Superior temporal gyrus (tissue), 1 donor: ENCODE data around the gene RAB39A.
A peak's percentile ranks its signal among the peaks of the same experiment; 100 is the strongest.

Experiments used
- DNase-seq: peaks from one replicate; pipeline ENCODE4 v3.0.0-alpha.2; 2016; ENCODE audit errors: extremely low spot score

RAB39A gene

DNA sequence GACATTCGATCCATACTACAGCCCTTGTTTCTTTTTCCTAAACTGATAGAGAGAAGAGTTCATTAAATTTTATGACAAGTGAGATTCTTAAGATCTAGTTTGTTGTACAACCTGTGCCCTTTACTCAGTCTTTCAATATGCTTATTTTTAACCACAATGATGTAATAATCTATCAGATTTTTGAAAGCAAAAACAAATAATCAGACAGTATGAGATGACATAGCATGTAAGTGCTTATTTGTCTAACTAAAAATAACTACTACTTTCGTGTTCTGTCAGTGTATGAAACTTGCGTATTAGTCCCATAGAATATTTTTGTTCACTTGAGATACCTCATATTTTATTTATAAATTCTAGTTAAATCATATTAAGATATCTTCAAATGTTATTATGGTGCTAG lies 33.2 kb downstream of the RAB39A start:
- DNase-seq = no peak

DNA sequence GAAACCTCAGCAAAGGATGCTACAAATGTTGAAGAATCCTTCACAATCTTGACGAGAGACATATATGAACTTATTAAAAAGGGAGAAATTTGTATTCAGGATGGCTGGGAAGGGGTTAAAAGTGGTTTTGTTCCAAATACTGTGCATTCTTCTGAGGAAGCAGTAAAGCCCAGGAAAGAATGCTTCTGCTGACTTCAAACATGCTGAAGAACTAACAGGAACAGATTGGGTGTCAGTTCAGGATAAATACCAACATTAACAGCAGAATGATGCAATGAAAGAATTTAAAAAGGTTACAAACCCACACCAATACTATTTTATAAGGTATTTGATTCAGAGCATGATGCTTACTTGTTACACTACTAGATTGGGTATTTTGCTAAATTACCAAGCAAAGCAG lies 33.9 kb downstream of the RAB39A start:
- DNase-seq = no peak

DNA sequence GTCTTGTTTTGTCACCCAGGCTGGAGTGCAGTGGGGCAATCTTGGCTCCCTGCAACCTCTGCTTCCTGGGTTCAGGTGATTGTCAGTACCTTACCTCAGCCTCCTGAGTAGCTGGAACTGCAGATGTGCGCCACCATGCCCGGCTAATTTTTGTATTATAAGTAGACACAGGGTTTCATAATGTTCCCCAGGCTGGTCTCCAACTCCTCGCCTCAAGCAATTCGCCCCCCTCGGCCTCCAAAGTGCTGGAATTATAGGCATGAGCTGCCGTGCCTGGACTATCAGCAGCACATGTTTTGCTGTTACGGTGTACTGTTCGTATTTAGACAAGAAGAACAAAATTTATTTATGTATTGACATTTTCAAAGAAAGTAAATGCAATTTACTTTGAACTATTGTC lies 34.8 kb downstream of the RAB39A start:
- DNase-seq = no peak

DNA sequence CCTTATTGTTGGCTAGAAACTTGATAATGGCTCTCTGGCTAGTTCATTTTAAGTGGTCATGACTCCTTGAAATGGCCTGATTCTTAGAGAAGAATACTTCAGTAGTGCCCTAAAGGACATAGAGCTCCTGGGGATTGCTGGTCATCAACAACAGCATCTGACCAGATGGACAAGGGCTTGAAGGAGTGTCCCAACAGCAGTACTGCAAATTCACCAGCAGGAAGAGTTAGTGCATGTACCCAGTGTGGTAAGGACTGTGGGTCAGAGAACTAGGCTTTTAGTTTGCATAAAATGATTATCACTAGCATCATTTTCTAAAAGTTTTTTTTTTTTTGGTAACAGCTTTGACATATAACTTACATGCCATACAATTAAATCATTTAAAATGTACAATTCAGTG lies 41.0 kb downstream of the RAB39A start:
- DNase-seq = no peak

DNA sequence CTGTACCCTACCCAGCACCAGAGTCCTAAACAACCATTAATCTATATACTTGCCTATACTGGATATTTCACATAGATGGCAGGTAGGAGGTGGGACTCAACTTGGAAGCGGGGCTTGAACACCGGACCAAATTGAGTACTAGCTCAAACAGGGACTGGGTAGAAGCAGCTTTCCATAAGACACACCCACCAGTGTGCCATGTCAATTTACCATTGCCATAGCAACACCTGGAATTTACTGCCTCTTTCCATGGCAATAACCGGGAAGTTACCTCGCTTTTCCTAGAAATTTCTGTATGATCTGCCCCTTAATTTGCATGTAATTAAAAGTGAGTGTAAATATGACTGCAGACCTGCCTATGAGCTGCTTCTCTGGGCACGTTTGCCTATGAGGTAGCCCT lies 41.8 kb downstream of the RAB39A start:
- DNase-seq = no peak

DNA sequence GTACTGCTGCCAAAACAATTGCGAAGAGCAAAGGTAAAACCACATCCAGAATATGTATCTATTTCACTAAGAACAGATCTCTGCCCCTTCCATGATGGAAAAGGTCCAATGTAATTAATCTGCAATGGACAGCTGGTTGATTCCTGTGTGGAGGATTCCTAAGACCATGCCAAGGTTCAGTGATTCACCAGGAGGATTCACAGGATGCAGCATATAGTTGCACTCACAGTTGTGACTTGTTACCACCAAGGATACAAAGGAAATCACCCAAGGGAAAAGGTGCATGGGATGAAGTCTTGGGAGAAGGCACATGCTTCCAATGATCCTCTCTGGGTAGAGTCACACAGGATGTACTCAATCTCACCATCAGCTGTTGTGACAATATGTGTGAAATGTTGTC lies 45.4 kb downstream of the RAB39A start:
- DNase-seq = no peak

DNA sequence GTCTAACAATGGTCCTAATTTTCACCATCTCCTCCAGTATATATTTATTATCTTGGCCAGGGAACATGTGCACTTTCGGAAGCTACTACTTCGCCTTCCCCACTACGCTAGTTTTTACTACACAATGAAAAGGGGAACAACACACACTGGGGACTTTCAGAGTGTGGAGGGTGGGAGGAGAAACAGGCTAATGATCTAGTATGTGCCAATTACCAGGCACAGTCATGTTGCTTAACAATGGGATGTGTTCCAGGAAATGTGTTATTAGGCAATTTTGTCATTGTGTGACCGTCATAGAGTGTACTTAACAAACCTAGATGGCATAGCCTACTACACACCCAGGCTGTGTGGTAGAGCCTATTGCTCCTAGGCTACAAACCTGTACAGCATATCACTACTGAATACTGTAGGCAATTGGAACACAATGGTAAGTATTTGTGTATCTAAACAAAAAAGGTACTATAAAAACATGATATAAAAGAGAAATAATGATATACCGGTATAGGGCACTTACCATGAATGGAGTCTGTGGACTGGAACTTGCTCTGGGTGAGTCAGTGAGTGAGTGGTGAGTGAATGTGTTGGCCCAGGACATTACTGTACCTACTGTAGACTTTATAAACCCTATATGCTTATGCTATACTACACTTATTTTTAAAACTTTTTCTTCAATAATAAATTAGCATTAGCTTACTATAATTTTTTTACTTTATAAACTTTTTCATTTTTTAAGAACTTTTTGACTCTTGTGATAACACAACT lies 60.3 kb downstream of the RAB39A start:
- DNase-seq = no peak

DNA sequence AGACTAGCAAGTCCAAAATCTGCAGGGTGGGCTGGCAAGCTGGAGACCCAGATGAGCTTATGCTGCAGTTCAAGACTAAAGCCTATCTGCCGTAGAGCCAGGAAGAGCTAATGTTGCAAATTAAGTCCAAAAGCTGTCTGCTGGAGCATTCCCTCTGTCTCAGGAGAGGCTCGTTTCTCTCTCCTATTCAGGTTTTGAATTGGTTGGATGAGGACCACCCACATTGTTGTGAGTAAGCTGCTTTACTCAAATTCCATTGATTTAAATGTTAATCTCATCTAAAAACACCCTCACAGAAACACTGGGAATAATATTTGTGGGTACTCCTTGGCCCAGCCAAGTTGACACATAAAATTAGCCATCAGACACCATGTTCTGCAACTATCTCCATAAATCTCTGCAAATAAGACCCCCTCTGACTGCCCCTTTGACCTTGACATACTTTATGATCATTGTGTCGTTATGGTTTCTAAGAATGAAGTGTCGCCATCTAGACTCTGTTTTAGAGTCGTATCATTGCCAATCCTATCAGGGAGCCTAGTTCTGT lies 63.7 kb downstream of the RAB39A start:
- DNase-seq = no peak

DNA sequence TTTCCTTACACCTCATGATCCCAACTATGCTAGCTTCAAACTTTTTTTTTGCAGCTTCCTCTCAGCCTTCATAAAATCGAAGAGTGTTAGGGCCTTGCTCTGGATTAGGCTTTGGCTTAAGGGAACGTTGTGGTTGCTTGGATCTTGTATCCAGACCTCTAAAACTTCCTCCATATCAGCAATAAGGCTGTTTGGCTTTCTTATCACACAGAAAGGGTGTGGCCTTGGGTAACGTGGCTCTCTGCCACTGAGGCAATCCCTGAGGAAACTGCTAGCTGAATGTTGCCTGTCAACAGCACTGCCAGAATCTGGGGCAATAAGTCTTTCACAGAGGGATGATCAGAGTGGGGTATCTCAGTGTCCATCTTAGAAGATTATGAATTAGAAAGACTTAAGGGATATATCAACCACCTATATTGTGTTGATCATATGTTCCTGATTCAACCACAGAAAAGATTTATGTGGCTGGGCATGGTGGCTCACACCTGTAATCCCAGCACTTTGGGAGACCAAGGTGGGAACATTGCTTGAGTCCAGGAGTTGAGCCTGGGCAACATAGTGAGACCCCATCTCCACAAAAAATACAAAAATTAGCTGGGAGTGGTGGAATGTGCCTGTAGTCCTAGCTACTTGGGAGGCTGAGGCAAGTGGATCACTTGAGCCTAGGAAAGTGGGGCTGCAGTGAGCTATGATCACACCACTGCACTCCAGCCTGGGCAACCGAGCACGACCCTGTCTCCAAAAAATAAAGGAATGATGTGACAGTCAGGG lies 67.9 kb downstream of the RAB39A start:
- DNase-seq = no peak

DNA sequence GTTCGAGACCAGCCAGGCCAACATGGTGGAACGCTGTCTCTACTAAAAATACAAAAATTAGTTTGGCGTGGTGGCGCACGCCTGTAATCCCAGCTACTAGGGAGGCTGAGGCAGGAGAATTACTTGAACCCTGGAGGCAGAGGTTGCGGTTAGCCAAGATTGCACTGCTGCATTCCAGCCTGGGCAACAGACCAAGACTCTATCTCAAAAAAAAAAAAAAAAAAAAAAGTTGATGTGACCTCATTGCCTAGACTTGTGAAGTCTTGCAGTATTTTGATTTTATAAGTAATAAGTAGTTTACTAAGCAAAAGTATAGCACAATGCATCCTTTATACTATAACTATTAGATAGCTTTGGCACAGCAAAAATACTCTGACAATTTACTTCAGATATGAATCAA lies 70.5 kb downstream of the RAB39A start:
- no peak for DNase-seq

DNA sequence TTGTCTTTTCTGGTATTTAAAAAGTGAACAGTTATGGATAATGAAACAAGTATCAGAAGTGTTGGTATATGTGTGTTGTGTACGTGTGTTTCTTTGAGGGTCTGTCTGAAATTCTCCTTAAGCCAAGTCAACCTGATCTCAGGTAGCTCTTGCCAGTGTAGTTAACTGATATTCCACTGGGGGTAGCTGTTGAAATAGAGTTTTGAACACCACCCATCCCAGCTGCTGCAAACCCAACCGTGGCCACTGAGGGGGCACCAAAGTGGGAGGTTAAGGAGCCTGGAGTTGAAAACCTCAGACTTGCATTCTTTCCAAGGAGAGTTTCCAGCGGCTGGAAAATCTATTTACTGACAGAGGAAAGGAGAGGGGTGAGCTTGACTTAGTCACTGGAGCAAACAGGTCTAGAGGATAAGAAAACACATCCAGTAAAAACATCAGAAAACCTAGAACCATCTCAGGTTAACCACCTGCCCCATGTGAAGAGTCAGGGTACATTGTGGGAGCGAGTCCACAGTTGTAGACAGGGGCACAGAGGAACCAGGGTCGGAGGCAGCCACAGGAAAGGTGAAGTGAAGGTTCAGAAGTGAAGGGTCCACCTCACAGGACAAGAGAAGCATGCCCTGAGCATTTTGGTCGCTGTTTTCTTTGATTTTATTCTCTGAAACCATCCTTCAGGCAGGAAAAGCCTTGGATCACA lies 71.7 kb downstream of the RAB39A start:
- no peak for DNase-seq

DNA sequence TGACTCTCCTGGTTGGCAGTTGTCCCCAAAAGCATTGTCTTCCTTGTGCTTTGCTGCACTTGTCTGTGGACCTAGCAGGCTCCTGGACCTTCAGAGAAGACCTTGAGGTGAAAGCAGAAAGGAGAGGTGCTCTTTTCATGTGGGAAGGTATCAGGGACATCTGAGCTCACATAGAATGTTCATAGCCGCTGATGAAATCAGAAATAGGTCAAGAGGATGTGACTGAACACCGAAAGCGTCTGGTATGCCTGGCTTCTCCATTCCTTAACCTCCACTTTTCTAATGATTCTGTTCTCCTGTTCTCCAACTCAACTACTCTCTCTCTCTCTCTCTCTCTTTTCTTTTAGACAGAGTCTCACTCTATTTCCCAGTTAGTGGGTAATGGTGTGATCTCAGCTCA lies 74.2 kb downstream of the RAB39A start:
- no peak for DNase-seq

DNA sequence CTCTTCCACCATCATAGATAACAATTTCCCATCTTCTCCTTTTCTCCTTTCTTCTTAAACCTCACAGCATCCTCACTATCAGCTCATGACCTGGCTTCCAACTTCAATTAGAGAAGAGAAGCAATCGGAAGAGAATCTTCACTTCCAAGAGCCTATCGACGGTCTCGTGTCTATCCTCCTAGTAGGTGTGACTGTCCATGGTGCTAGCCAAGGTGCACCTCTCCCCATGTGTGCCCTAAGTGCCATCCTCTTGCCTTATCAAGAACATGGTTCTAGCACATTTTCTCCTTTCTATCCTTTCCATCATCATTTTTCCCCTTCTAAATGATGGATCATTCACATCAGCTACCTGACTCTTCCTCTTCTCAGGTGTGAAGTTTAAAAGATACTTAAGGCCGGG lies 75.4 kb downstream of the RAB39A start:
- DNase-seq = no peak

DNA sequence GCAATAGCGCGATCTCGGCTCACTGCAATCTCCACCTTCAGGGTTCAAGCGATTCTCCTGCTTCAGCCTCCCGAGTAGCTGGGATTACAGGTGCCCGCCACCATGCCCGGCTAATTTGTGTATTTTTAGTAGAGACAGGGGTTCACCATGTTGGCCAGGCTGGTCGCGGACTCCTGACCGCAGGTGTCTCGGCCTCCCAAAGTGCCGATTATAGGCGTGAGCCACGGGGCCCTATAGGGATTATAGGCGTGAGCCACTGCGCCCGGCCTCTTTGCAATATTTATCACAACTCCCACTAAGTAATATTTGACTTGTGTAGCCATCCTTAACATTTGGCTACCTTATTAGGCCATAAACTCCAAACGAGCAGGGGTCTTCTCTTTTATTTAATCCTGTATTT lies 79.6 kb downstream of the RAB39A start:
- DNase-seq = no peak

DNA sequence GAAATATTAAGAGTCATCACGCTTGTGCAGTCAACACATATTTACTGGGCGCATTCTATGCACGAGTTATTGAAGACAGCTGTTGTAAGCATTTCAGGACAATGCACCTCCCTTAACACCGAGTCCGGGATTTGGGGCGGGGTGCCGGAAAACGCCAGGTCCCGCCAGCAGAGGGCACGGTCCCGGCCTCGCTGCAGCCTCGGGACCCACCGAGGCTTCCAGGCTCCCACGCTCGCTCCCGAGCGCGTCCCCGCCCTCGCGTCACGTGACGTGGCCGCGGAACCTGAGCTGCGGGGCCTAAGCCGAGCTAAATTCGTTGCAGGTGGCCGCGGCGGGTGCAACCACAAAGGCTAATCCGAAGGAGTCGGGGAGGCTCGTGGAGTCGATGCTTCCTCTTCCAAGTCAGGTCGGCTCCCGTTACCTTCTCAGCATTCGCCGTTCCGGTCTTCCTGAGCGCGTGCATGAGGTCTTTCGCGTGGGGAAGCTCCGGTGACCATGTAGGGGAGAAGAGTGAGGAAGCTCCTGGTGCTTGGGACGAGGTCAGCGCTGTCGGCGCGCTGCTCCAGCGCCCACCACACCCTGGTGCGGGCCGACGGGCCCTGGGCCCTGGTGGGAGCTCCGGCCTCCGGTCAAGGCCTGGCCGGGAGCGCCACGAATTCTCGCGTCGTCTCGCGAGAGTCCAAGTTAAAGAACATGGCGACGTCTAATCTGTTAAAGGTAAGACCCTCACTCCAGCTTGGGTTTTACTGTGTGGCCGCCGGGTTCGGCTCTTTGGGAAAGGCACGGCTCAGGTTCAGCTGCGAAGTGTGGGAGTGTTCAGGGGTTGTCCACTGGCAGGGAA lies 80.6 kb downstream of the RAB39A start, which contains the start of gene CUL5:
Gene CUL5, plus strand, starts transcription at position 243 of the 841 bp plus-strand sequence. Its CDS starts 451 bp downstream, at position 694.
- peak; percentile 92 for DNase-seq

DNA sequence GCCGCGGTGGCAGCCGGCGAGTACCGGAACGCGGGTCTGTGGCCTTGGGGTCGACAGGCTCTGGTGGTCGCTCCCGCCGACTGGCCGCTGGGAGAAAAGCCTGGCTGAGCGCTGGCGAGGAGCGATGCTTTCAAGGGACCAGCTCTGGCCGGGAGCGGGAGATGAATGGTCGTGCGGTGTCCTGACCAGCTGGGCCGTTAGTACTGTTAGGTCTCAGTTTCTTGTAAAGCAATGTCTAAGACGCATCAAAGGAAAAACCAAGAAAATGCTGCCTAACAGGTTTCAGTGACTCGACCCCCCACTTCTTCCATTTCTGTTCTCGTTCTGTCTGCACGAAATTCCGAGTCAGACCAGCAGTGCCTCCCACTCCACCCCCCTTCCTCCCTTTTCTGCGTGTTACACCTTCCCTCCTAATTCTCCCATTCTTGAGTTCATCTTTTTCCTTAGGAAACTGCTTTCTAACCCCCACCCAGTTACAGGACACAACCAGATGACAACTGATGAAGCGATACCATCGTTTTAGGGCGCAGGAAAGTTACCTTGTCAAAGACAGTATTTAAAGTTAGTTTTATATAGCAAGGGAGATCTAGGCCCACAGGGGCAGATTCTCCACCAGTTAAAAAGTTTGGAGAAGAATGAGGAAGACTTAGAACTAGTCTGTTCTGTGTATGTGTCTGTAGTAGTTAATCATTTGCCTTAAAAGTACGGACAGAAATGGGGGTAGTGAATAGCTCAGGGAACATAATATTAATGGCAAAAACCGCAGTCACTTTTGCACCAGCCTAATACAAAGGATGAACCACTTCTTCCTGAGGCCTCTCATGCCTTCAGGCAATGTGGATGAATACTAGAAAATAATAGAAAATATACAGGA lies 81.5 kb downstream of the RAB39A start:
- DNase-seq = no peak

DNA sequence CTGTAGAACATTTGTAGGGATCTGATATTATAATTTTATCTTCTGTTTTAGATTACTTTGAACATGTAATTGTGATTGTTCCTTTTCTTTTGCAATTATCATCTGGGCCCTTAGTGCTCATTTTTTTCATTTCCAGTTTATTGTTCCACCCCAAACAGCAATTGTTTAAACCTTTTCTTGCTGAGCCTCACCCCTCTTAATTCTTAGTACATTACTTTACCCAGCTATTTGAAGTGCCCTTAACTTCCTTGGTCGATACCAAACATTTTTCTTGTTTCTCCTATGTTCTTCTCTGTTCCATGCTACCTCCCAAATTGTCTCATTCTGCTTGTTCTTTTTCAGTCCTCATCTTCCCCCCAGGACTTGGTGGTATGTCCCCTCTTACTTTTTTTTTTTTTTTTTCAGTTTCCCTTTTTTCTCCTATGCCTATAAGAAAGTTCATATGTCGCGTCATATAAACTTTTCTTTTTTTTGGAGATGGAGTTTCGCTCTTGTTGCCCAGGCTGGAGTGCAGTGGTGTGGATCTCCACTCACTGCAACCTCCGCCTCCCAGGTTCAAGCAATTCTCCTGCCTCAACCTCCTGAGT lies 84.0 kb downstream of the RAB39A start:
- no peak for DNase-seq
